ENCODE results near the gene CDKN3.
"Not testable (repeated sequence)": the region's sequence is repeated elsewhere in the genome, so short reads cannot be mapped to it uniquely, and the experiment has no call there.

Gene CDKN3

GRCh38 chr14:54428527-54428926 lies 31.7 kb downstream of the CDKN3 start:
- DNase-seq = no peak
- TF ChIP-seq CTCF (IDR thresholded peaks at IDR 0.05) = no peak
- no peaks in the 10 kb centered on the region for H3K9me3 ChIP-seq
- H3K4me1 ChIP-seq = no peaks in the 10 kb centered on the region
- no peak overlapping the region for H3K4me3 ChIP-seq
- intact Hi-C loops (cut with DNase I; ENCODE audit: low total_unique reads) = no loop called here
- peaks cover 37 to 55% (median 43%) of the 10 kb centered on the region in 3 donors for H3K36me3 ChIP-seq
- no peak overlapping the region for H3K27ac ChIP-seq
- no peaks in the 10 kb centered on the region for H3K27me3 ChIP-seq

GRCh38 chr14:54435500-54435981 lies 38.7 kb downstream of the CDKN3 start:
- no peak overlapping the region for H3K27ac ChIP-seq
- intact Hi-C loops (cut with DNase I; ENCODE audit: low total_unique reads) = no loop called here
- no peak overlapping the region for H3K4me3 ChIP-seq
- H3K36me3 ChIP-seq = peaks cover 0 to 12% (median 11%) of the 10 kb centered on the region in 3 donors
- H3K27me3 ChIP-seq = no peaks in the 10 kb centered on the region
- no peak for DNase-seq
- H3K9me3 ChIP-seq = no peaks in the 10 kb centered on the region
- no peak for TF ChIP-seq CTCF (IDR thresholded peaks at IDR 0.05)
- H3K4me1 ChIP-seq = peaks cover 0 to 32% (median 9%) of the 10 kb centered on the region in 4 donors

- H3K36me3 ChIP-seq; H3K4me3 ChIP-seq; H3K9me3 ChIP-seq; intact Hi-C loops (cut with DNase I; ENCODE audit: low total_unique reads); DNase-seq; H3K27ac ChIP-seq; H3K27me3 ChIP-seq: not testable (repeated sequence)
- peaks cover 0 to 32% (median 15%) of the 10 kb centered on the region in 4 donors for H3K4me1 ChIP-seq
These were observed 41.1 kb downstream of the CDKN3 start for GRCh38 chr14:54437954-54438353.

GRCh38 chr14:54438703-54439102 lies 41.9 kb downstream of the CDKN3 start:
- Histone ChIP-seq H3K9me3 (no peaks in the 10 kb centered on the region), H3K4me1 (peaks cover 0 to 32% (median 15%) of the 10 kb centered on the region in 4 donors), H3K4me3 (no peak overlapping the region), H3K27me3 (no peaks in the 10 kb centered on the region), H3K36me3 (no peaks in the 10 kb centered on the region), H3K27ac (no peak overlapping the region)
- DNase-seq = no peak
- TF ChIP-seq CTCF (IDR thresholded peaks at IDR 0.05) = no peak
- intact Hi-C loops (cut with DNase I; ENCODE audit: low total_unique reads) = no loop called here

GRCh38 chr14:54440037-54440436 lies 43.2 kb downstream of the CDKN3 start:
- no peaks in the 10 kb centered on the region for H3K36me3 ChIP-seq
- no peaks in the 10 kb centered on the region for H3K9me3 ChIP-seq
- peak overlapping the region; percentile 70 to 75 for H3K4me3 ChIP-seq
- no peak for TF ChIP-seq CTCF (IDR thresholded peaks at IDR 0.05)
- intact Hi-C loops (cut with DNase I; ENCODE audit: low total_unique reads) = loop anchor here (2.0 kb wide), 2 partner anchors 43 to 69 kb away; partner anchors contain the start of genes CDKN3 and CGRRF1
- no peaks in the 10 kb centered on the region for H3K27me3 ChIP-seq
- no peak for DNase-seq
- peak overlapping the region; percentile 76 to 91 for H3K27ac ChIP-seq
- H3K4me1 ChIP-seq = peaks cover 0 to 29% (median 15%) of the 10 kb centered on the region in 4 donors

- DNase-seq = no peak
- H3K4me1 ChIP-seq = peaks cover 0 to 25% (median 15%) of the 10 kb centered on the region in 4 donors
- intact Hi-C loops (cut with DNase I; ENCODE audit: low total_unique reads) = loop anchor here (2.0 kb wide), 2 partner anchors 44 to 68 kb away; partner anchors contain the start of genes CDKN3 and CGRRF1
These were observed 43.7 kb downstream of the CDKN3 start for GRCh38 chr14:54440476-54440872.

More at GRCh38 chr14:54440476-54440872, 43.7 kb downstream of the CDKN3 start:
- Histone ChIP-seq H3K27me3 (no peaks in the 10 kb centered on the region), H3K4me3 (peak overlapping the region; percentile 70 to 75), H3K27ac (peak overlapping the region; percentile 76 to 91), H3K9me3 (no peaks in the 10 kb centered on the region), H3K36me3 (no peaks in the 10 kb centered on the region)
- no peak for TF ChIP-seq CTCF (IDR thresholded peaks at IDR 0.05)
